COLO829 (cell line): ENCODE measurements around the gene TUBGCP3.
A peak's percentile ranks its signal among the peaks of the same experiment; 100 is the strongest.
"Not testable (repeated sequence)": the region's sequence is repeated elsewhere in the genome, so short reads cannot be mapped to it uniquely, and the experiment has no call there.

Experiments used
- DNase-seq: peaks from one replicate; pipeline ENCODE4 v3.0.0; 2012; ENCODE audit warnings: low spot score

The TUBGCP3 gene

DNA sequence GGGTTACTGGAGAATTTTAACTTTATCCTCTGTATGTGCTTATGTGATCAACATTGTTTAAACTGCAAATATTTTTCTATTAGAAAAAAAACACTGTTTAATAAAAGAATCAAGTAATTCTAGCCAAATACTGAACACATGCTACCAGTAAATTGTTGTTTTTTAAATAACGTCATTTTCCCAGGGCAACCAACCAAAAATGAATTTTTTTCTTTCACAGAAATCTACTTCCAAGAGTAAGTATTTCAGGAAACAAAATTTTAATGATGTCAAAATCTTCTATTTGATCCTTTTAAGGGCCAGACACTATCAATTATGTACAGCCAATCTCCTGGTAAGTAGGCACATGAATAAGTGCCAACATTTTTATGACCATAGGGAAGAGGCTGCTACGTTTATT is 57.1 kb downstream of the TUBGCP3 start:
- DNase-seq: no peak

DNA sequence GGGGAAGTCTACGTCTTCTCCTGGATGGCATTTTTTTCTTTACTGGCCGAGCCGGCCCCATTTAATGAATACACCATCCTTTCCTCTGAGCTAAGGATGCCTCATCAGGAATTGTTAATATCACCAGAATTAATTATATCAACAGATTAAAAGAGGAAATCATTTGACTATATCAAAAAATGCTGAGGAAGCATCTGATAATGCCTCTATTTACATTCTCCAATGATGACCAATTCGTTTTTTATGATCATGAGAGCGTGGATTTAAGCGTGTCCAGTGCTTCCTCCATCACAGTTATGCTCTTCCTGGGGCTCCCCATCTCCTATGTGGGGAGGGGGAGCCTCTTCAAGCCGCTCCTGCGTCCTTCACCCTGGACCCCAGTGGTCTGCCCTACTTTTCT is 58.7 kb downstream of the TUBGCP3 start:
- DNase-seq: no peak

DNA sequence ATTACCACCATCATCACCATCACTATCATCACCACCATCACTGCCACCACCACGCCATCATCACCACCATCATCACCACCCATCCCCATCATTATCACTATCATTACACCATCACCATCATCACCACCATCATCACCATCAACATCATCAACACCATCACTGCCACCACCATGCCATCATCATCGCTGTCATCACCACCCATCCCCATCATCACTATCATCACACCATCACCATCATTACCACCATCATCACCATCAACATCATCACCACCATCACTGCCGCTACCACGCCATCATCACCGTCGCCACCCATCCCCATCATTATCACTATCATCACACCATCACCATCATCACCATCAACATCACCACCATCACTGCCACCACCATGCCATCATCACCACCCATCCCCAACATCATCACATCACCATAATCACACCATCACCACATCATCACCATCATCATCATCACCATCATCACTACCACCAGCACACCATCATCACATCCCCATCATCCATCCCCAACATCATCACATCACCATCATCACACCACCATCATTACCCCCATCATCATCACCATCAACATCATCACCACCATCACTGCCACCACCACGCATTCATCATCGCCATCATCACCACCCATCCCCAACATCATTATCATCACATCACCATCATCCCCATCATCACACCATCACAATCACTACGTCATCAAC is 61.7 kb downstream of the TUBGCP3 start:
- DNase-seq: no peak

- no peak for DNase-seq
These were observed 62.5 kb downstream of the TUBGCP3 start for GRCh38 chr13:112525356-112525945.

GRCh38 chr13:112522578-112522977 is 65.4 kb downstream of the TUBGCP3 start:
- no peak for DNase-seq

- DNase-seq: no peak
These were observed 66.8 kb downstream of the TUBGCP3 start for GRCh38 chr13:112521073-112521685.

DNA sequence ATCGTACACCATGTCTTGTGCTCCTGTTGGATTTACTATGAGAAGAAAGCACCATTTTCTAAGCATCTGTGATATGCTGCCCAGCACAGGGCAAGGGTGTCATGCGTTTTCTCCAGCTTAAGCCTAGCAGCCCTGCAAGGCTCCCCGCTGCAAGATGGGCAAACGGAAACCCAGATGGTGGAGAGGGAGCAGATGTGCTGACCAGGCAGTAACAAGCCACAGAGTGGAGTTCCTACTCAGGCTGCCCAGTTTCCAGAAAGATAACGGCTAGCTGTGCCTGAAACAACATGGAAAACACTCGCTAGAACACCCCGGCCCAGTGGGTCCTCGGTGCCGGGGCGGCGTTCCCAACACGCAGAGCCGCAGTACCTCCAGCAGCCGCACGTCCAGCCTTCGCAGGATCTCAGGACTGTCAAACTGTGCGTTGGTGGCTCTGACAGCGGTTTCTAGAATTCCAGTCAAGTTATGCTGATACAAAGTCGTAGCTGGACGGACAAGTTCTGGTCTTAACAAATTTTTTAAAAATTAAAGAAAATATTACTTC is 68.4 kb downstream of the TUBGCP3 start:
- DNase-seq: no peak

DNA sequence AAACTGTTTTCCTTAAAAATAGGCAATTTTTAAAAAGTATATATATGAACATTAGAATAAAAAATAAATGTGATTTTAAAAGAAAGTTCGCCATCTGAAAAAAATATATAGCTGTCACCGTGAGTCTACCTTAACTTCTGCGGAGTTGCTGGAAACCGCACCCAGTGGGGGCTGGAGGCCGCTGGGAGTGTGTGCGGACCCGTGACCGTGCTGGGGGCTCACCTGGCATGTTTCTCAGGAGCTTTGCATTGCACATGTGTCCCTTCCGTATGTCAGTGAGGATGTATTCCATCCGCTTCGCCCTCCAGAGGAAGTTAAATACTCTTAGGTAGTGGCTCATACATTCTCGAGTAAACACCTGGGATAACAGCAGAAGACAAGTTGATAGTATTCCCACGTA is 71.7 kb downstream of the TUBGCP3 start:
- DNase-seq: no peak

GRCh38 chr13:112513761-112514160 is 74.2 kb downstream of the TUBGCP3 start:
- DNase-seq: no peak

GRCh38 chr13:112510987-112511685 is 76.8 kb downstream of the TUBGCP3 start:
- DNase-seq: no peak

GRCh38 chr13:112510002-112510780 is 77.8 kb downstream of the TUBGCP3 start:
- peak; percentile 63 for DNase-seq

GRCh38 chr13:112509190-112509589 is 78.8 kb downstream of the TUBGCP3 start:
- no peak for DNase-seq

GRCh38 chr13:112506046-112506445 is 81.9 kb downstream of the TUBGCP3 start:
- DNase-seq: peak; percentile 60

DNA sequence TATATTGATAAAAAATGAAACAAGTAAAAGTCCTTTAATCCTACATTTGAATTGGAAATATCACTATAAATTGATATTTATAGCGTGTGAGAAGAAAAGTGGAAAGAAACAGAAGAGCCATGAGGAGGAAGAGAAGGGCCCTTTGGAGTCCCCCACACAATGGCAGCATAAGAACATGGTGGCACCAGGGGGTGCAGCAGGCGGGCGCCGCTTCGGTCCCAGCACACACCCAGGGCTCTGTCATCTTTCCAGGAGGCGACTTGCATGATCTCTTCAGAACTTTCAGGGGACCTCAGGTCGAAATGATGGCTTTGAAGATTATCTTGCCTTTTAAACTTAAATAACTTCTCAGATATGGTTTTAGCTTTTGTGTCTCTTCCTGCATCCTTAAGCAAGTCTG is 91.8 kb downstream of the TUBGCP3 start:
- no peak for DNase-seq

DNA sequence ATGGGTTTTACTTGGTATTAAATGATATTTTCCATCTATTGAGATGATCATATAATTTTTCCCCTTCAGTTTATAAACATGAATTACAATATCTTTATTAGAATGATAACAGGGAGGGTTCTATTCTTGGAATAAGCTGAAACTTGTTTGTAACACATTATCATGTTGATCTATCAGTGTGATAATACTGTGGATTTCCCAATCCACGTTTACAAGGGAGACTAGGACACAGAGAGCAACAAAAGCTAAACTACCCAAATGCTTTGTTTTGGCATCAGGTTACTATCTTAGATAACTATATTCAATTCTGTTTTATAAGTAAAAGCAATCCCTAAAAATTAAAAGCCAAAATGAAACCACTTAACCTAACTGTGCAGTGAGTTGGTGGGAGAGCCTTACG is 92.5 kb downstream of the TUBGCP3 start:
- DNase-seq: no peak

GRCh38 chr13:112489199-112489598 is 98.8 kb downstream of the TUBGCP3 start:
- no peak for DNase-seq

DNA sequence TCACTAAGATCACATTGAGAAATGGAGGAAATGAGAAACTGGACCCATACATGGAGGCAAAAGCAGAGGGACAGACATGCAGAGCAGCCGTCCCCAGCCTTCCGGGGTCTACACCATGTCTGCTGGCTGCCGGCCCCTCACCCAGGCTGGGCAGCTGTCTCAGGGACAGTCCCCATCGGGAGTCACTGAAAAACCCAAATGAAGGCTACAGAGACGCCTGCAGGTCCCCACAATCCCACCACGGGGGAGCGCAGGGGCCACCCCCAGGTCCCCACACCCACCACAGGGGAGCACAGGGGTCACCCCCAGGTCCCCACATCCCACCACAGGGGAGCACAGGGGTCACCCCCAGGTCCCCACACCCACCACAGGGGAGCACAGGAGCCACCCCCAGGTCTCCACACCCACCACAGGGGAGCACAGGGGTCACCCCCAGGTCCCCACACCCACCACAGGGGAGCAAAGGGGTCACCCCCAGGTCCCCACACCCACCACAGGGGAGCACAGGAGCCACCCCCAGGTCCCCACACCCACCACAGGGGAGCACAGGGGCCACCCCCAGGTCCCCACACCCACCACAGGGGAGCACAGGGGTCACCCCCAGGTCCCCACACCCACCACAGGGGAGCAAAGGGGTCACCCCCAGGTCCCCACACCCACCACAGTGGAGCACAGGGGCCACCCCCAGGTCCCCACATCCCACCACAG is 99.5 kb downstream of the TUBGCP3 start:
- not testable (repeated sequence) for DNase-seq

DNA sequence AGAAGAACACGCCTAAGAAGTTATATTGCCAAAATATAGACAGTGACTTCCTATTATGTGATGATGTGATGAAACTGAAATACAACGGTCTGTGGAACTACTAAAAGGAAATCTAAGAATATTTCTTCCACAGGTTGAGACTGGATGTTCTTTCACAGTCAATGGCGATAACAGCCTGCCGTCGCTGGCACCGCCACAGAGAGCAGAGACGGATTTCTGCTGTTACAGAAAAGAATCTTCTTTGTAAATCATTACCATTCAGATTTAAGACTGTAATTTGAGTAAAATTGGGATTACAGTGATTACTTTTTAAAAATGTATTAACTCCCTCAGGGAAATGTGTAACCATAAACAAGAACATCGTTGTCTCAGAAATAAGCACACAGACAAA is 100.8 kb downstream of the TUBGCP3 start:
- DNase-seq: no peak

DNA sequence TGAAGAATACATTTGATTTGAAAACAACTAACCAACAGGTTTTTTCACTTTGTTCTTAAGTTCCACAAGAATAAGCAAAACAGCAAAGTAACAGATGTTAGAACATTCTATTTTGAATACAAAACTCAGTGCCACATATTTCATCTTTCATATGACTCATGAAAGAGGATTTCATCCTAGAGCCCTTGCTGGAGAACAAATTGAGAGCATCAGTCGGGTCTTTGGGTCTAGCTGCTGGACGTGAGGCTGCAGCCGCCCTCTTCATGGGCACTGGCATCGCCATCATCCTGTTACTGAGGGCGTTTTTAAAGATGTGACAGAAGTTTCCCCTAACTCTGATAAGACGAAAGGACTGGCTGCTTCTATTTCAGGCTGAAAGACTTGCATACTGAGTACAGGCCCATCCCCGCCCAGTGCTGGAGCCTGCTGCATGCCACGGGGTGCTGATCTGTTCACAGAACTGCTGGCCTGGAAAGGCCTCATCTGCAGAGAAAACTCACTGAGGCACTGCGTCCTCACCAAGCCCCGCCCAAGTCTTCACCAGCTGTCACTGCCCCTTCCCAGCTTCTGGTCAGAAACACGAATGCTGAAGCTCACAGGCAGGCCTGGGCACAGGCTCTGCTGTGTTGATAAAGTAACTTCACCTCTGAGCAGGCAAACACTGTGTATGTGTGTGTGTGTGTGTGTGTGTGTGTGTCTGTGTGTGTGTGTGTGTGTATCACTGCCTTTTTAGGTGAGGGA is 101.4 kb downstream of the TUBGCP3 start:
- no peak for DNase-seq

DNA sequence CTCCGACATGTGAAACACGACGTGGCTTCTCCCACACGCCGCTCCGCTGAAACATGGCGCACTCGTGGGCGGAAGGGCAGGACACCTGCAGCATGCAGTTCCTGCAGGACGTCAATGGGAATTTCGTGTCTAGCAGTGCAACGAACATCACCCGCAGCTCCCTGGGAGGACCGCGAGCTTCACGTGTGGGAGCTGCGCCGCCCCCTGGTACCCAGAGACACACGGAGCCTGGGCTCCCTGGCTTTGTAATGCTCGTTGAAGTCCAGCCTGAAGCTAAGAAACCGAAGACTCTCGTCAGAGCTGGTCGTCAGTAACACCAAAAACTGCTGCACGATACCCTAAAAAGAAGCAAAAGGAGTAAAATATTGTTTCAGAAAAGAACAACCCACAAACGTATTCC is 102.1 kb downstream of the TUBGCP3 start:
- DNase-seq: not testable (repeated sequence)

- no peak for DNase-seq
These were observed 104.7 kb downstream of the TUBGCP3 start for GRCh38 chr13:112483299-112483698.
